ENCODE measurements around the gene SERPINI2.

The SERPINI2 gene

GRCh38 chr3:167409611-167410010 is 64.2 kb downstream of the SERPINI2 start:
- no peak for DNase-seq (ENCODE audit: low read depth)
- no peak overlapping the region for H3K4me3 ChIP-seq (ENCODE audit: low read length)
- TF ChIP-seq, protein P1, sequence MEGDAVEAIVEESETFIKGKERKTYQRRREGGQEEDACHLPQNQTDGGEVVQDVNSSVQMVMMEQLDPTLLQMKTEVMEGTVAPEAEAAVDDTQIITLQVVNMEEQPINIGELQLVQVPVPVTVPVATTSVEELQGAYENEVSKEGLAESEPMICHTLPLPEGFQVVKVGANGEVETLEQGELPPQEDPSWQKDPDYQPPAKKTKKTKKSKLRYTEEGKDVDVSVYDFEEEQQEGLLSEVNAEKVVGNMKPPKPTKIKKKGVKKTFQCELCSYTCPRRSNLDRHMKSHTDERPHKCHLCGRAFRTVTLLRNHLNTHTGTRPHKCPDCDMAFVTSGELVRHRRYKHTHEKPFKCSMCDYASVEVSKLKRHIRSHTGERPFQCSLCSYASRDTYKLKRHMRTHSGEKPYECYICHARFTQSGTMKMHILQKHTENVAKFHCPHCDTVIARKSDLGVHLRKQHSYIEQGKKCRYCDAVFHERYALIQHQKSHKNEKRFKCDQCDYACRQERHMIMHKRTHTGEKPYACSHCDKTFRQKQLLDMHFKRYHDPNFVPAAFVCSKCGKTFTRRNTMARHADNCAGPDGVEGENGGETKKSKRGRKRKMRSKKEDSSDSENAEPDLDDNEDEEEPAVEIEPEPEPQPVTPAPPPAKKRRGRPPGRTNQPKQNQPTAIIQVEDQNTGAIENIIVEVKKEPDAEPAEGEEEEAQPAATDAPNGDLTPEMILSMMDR (IDR thresholded peaks at IDR 0.05; ENCODE audit: insufficient read depth, low read depth, low read length, missing control alignments): no peak

GRCh38 chr3:167406876-167407492 is 66.9 kb downstream of the SERPINI2 start:
- TF ChIP-seq, protein P1 (IDR thresholded peaks at IDR 0.05; ENCODE audit: insufficient read depth, low read depth, low read length, missing control alignments): peak; percentile 68
- H3K4me3 ChIP-seq (ENCODE audit: low read length): no peak overlapping the region
- peak; percentile 84 for DNase-seq (ENCODE audit: low read depth)

DNA sequence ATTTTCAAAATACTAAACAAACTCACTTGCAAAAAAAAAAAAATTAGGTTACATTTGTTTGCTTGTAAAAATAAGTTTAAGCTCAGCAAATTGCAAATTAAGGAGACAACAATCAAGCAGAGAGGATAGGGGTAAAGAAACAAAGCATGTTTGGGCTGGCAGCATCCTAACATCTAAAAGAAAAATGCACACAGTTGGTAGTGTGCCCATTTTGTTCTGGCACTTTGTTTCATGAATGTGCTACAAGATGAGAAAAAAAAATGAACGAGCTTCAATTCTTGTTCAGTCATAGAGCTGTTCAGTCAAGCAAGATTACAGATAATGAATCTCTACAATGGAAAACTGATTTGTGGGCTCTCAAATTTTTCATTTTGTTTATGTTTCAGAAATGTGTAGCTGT is 76.0 kb downstream of the SERPINI2 start:
- TF ChIP-seq, protein P1 (IDR thresholded peaks at IDR 0.05; ENCODE audit: insufficient read depth, low read depth, low read length, missing control alignments): no peak
- no peak for DNase-seq (ENCODE audit: low read depth)

DNA sequence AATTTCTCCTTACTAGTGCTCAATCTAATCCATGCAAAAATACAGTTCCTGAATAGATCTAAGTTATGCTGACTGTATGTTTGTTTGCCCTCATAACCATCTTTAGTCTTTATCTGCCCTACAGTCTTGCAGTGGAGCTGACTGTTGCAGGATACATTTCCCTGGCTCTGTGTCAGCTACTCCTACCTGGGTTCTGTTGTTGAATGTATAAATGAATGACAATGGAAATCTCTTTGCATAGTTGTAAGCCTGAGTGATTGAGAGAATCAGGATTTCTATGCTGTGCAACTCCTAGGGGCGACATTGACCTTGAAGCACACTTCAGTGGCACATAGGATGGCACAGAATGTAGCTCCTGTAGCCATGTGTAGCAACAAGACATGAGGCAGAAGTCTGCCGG is 77.8 kb downstream of the SERPINI2 start:
- no peak for DNase-seq (ENCODE audit: low read depth)
- TF ChIP-seq, protein P1 (IDR thresholded peaks at IDR 0.05; ENCODE audit: insufficient read depth, low read depth, low read length, missing control alignments): no peak
- no peak overlapping the region for H3K4me3 ChIP-seq (ENCODE audit: low read length)

More for the DNA sequence above, 76.0 kb downstream of the SERPINI2 start:
- H3K4me3 ChIP-seq (ENCODE audit: low read length): no peak overlapping the region

GRCh38 chr3:167394003-167394402 is 79.8 kb downstream of the SERPINI2 start:
- H3K4me3 ChIP-seq (ENCODE audit: low read length): no peak overlapping the region
- no peak for DNase-seq (ENCODE audit: low read depth)
- TF ChIP-seq, protein P1 (IDR thresholded peaks at IDR 0.05; ENCODE audit: insufficient read depth, low read depth, low read length, missing control alignments): no peak
